PC-3 (cell line): Measurements from ENCODE around the gene MITF.

ENCODE experiments used
- EZH2 ChIP-seq: fragments of 300-600 bp; sonication (generic); IDR thresholded peaks from one replicate; pipeline ENCODE4 v1.6.1; 2017; ENCODE audit warnings: antibody characterized with exemption, mild to moderate bottlenecking, low read length; ENCODE audit not compliant: unreplicated experiment
- TF ChIP-seq, protein P1 (sequence below): fragments of 300-600 bp; sonication (generic); conservative IDR thresholded peaks from 2 replicates; pipeline ENCODE4 v1.5.1; 2017; ENCODE audit warnings: antibody characterized with exemption, low read depth, mild to moderate bottlenecking, low read length

DNA sequence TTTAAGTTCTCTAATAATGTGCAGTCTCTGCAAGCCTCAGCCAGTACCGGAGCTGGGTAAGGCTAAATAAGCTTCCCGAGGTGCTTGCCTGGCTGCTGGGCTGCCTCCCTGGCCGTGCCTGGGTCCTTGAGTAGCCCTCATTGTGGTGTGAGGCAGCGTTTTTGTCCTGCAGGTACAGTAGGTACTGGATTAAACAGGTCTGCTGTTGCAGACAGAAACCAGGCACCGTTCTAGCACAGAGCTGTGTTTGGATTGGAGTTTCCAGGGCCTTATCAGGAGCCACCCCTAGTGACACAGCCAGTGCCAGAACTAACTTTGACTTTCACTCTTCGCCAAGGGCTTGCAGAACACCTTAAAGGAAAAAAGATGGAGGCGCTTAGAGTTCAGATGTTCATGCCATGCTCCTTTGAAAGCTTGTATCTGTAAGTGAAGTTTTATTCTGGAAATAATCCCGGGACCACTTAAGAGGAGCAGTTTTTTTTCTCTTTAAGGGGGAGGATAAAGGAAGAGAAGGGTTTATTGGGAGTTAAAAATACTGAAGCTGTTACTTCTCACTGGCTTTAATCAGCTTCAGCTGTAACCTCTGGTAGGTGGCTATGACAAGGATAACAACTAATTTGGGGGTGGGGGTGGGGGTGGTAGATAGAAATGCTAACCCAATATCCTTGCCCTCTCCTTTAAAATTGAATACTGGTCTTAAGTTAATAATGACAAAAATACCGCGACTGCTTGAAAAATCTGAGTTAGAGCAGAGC, 126.8 kb downstream of the MITF start:
- TF ChIP-seq, protein P1, sequence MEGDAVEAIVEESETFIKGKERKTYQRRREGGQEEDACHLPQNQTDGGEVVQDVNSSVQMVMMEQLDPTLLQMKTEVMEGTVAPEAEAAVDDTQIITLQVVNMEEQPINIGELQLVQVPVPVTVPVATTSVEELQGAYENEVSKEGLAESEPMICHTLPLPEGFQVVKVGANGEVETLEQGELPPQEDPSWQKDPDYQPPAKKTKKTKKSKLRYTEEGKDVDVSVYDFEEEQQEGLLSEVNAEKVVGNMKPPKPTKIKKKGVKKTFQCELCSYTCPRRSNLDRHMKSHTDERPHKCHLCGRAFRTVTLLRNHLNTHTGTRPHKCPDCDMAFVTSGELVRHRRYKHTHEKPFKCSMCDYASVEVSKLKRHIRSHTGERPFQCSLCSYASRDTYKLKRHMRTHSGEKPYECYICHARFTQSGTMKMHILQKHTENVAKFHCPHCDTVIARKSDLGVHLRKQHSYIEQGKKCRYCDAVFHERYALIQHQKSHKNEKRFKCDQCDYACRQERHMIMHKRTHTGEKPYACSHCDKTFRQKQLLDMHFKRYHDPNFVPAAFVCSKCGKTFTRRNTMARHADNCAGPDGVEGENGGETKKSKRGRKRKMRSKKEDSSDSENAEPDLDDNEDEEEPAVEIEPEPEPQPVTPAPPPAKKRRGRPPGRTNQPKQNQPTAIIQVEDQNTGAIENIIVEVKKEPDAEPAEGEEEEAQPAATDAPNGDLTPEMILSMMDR: no peak
- TF ChIP-seq EZH2: no peak
